Bone marrow (tissue), 2 donors: Measurements from ENCODE around the gene PHF14.

Experiments used
- DNase-seq, 2 donors: peaks; one replicate each; lab custom pipeline; 2025; lab: John Stamatoyannopoulos, UW

The PHF14 gene

DNA sequence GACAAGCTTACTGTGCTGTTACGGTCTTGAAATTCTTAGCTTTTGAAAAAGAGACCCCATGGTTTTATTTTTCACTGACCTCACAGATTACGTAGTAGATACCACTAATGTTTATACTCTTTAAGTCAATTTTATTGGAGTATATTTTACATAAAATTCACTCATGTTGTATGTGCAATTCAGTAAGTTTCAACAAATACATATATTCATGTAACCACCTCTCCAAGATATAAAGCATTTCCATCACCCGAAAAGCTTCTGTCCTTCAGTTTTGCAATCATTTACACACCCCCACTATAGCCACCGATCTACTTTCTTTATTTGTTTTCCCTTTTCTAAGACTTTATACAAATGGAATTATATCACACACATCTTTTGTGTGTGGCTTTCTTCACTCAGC is 199.2 kb downstream of the PHF14 start:
- DNase-seq = no peak

DNA sequence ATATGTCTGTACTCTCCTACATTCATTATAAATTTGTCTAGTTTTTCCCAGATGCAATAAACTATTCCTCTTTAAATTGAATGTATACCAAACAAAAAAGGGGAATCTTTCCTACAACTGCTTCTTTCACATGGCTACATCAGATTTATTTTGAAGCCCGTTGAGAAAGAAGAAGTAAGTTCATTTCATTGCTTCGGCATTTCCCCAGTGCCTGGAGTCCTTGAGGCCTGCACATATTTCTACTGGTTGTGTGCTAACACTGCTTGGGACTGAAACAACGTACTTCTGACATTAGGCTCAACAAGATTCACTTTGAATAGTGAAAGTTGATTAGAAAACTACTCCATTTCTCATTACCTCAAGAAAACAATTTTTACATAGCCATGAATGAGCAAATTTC is 201.7 kb downstream of the PHF14 start:
- no peak for DNase-seq

DNA sequence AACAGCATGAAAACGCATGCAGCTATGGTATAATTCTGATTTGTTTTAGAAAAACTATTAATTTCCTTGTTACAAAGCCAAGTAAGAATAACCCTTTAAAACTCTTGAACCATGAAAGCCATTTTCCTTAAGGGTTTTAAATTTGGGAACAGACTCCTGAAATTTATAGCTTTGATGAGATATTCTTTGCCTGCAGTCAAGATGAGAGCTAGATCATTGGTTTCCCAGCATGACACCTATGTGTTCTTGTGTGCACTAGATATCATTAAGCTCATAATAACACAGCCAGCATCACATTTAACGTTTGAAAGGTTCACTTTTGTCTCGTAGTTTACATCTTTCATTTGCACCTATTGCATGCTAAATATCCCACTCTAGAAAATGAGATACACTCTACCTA is 202.2 kb downstream of the PHF14 start:
- no peak for DNase-seq

DNA sequence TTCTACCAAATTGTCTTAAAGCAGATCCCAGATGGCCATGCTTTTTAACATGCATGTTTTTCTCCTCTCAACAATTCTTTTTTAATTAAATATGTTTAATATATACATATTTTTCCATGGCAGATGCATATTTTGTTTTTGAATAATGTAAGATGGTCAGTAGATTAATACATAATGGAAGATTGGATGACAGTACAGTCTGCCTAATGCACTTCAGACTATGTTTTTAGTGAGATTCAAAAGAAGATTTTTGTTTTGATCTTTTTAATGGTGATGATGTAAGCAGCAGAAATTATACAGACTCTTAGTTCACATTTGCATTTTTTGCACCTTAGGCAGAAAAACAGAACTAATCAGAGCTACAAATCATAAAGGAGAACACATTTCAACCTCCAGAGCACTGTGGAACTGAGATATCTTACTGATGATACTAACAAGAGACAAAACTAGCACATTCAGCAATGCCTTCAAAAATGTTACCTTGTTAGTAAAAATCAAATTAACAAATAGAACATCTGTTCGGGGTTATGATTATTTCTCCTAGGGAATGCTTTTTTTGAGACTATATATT is 203.4 kb downstream of the PHF14 start:
- DNase-seq = no peak

DNA sequence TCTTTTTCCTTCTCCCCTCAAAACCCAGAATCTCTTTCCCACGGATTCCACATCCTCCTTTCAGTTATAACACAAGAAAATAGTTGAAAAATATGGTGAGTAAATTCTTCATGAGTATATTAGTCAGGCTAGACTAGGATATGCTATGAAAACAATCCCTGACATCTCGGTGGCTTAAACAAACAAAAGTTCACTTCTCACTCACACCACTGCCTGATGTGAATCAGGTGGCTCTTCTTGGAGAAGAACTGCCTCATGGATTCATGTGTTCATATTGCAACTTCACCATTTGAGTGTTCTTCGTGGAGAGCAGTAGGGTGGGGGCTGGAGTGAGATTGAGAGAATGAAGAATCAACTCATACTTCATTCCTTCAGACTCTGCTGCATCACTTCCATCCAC is 204.1 kb downstream of the PHF14 start:
- DNase-seq = no peak

DNA sequence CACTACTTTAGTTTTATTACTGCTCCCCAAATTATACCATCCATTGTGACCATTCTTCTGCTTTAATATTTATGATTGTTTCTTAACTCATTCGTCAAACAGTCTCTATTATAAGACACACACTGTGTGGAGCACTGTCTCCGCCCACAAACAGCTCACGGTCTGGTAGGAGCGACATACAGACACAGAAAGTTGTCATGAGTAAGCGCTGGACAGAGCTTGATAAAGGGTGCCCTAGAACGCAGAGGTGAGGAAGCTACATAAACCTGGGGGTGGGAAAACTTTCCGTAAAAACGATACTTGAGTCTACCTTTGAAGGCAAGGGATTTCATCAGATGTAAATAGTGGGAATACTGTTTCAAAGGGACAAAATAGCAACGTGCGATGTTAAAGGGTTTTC is 207.9 kb downstream of the PHF14 start:
- no peak for DNase-seq

DNA sequence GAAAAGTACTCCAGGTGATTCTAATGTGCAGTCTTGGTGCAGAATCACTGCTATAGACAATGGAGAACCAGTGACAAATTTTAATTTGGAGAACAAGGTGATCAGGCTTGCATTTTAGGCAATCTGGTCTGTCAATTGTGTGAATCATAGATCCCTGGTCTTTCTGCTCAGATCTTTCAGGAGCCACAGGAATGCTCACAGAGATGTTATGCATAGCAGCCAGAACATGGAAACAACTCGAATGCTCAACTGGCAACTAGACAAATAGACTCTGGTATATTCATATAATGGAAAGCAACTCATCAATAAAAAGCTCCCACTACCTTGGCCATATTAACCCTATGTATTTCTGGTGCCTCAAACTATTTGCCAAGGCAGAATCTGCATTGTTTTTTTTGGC is 209.1 kb downstream of the PHF14 start:
- no peak for DNase-seq

DNA sequence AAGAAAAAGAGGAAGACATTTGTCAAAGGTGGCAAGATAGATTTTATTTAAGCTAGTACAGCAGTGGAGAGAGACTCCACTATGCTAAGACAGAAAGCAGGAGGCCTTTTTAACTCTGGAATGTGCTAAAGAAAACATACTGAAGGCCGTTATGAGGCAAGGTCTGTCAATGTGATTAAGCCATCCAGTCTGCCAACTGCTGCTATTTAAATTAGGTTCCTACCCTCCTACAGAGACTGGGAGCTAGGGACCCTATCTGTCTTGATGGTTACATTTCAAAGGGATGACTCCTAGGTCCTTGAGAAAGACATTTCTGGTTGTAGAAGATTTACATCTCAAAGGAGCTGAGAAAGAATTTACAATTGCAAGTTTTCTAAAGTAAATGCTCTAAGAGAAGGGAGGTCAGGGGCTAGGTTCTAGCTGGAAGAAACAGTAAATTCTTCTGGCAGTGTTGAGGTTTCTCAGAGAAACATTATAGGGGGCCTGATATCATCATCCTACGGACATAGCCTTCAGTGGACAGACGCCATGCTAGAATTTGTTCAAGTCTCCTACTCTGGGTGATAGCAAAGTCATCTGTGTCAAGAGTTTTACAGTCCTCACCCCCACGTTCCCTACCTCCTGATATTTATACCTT is 211.6 kb downstream of the PHF14 start:
- DNase-seq = no peak

DNA sequence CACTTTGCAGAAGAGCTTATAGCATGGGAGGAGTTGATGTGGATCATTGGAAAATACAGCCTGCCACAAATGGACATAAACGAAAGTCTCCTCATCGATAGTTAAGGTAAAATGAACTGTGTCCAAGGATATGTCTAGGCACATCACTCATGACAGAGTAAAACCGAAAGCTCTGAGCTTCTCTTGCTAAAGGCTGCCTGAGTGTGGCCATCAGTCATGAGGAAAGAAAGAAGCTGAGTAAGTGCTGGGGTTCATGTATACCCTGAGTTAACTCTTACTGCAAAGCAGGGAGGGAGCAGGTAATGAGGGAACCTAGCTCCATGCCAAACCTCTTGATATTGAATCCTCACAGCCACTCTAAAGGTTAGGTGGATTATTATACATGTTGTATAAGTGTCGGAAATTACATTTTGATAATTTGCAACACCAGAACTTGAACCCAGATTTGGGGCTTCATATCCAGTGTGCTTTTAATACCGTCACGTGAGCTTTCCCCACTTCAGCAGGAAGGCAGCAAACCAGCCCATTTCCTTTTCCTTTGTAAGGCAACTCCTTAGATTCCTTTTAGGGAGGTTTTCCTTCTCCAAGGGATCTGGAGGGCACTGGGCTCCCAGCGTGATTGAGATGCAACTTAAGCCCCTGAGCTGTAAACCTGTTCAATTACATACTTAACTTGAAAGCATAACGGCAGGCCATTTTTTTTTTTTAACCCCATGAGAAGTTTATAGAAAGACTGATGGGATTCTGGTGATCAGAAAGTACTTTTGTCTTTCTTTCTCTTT is 215.0 kb downstream of the PHF14 start:
- no peak for DNase-seq

DNA sequence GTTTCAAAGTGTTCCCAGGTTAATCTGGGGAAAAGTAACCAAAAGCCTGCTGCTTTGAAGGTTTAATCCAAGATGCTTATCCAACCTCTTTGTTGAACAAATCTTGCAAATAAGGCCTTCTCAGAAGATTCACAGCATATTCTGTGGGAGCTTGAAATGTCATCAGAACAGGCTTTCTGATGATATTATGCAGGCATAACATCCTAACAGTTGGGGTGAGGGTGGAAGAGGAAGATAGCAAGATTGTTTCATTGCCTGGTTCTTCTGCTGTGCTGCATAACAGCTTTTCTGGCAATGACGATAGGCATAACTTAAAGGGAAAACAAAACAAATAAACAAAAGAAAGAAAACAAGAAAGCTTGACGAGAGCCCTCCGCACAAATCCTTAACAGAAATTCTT is 217.4 kb downstream of the PHF14 start:
- no peak for DNase-seq

DNA sequence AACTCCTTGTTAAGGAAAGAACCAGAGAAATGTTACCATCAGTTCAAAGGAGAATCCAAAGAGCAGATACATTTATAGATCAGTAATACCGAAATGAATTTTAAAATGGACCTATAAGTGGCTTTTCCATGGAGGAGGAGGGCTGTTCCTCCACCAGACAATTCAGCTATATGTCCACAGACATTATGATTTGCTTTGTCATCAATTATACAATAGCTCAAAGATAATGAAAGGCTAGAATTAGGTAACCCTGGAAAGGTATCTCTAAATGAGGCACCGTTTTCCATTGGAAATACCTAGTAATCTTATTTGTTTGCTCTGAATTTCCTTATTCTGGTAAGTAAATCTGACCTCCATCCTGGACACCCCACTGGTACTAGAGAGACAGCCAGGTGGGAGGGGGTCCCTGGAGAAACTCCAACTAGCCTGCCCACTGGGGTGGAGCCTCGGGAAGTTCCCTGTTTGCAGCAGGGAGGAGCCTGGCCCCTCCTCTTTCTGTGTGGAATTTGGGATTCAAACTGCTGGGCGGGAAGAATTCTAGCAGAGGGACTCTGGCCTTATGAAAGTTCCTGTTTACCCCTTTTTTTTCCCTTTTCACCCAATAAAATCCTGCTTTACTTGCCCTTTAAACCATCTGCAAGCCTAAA is 218.0 kb downstream of the PHF14 start:
- no peak for DNase-seq

DNA sequence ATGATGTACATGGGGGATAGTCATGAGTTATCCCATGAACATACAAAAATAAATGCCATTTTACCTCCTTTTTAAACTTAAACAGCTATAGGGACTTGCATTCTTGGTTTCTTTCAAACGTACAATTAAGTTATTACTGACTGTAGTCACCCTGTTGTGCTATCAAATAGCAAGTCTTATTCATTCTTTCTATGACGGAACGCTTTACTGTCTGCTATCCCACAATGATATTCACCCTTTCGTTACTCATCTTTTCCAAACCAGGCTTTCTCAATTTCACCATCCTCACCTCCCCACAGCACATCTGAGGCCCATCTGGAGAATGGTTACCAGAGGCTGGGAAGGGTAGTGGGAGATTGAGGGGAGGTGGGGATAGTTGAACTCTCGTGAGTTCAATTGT is 218.8 kb downstream of the PHF14 start:
- DNase-seq = no peak

DNA sequence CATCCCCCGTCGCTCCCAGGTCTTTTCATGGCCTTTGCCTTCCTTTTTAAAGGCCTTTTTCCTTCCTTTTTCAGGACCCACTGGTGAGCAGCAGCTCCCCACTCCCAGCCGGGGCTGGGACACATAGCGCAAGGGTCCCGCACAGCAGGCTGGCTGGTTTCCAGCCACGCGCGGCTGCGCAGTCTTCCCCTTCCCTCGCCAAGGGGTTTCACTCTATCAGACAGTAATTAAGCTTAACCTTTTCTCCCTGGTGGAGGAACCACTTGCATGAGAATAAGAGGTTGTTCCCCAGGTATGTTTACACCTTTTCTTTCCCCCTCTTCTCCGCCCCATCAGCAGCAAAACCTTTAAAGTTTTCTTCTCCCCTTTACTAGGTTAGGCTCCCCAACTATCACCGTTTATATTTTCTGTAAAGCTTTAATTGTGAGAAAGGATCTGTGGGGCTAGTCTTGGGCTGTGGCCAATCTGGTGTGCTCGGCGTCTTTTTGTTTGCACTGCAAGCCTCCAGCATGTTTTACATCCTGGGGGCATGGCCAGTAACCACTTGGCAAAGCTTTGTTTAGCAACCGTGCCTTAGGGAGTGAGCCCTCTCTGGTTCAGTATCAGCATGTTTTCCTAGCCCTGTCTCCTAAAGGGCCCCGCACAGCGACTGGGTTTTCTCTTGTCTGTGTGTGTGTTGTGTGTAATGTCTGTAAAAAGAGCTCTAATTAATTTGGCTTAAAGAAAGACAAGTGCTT is 219.6 kb downstream of the PHF14 start:
- DNase-seq = no peak

DNA sequence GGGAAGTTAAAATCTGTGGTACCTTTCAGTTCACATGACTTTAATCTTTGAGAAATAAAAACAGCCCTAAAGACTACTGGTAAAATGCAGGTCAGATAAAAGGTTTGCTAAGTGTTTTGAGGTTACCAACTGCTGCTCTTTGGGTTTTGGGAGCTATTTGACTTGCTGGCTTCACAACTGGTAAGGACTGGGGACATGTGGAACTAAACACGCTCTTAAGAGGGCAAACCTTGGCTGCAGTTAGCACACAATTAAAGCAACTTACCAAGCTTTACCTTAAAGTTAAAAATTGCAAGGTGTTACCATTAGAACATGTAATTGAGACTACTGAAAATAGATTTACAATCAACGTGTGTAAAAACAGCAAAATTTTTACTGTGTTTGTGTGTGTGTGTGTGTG is 220.2 kb downstream of the PHF14 start:
- no peak for DNase-seq

DNA sequence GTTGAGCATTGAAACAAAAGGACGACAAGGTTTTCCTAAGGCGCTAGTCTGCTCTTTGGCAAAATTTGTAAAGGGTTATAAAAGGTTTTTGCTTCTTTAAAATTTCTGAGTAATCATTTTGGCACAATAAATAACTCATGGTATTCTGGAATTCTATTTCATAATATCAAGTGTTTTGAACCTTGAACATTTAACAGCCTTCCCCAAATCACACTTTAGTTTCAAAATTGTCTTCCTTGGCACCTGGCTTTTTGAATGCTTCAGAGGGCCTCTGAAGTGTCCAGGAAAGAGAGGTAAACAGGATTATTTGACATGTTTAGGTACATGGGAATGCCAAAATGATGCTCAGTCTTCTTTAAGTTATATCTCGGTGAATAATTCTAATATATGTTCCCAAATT is 220.8 kb downstream of the PHF14 start:
- DNase-seq = no peak

DNA sequence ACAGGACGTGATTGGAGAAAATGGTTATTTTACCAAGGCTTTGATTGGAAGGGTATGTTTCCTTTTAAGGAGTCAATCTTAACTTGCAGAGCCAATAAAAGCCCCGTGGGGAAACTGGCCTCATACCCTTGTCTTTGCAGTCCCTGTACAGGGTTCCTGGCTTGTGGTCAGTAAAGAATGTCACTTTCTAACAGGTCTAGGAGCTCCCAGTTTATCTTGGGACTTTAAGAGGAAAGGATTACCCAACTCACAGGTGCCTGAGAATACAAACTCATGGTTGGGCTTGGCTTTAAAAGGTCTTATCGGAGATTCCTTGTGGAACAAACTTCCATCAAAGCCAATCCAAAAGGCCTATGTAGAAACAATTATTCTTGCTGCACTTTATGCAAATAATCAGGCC is 221.8 kb downstream of the PHF14 start:
- DNase-seq = no peak

DNA sequence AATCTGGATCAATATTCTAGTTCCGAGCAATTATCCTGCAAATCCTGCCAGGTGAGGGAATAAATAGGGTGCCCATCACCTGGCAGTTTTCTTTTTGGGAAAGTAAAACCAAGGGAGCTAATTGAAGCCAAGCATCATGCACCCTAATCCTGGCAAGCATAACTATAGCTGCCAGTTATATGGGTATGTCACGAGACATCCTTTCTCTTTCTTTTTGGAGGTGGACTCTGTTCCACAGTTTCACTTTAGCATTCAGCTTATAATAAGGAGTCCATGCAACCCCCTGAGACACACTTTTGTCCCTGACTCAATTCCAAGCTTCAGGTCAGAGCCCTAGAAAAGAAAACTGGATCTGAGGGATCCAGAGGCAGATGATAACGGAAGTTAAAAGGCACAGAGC is 222.5 kb downstream of the PHF14 start:
- DNase-seq = no peak

DNA sequence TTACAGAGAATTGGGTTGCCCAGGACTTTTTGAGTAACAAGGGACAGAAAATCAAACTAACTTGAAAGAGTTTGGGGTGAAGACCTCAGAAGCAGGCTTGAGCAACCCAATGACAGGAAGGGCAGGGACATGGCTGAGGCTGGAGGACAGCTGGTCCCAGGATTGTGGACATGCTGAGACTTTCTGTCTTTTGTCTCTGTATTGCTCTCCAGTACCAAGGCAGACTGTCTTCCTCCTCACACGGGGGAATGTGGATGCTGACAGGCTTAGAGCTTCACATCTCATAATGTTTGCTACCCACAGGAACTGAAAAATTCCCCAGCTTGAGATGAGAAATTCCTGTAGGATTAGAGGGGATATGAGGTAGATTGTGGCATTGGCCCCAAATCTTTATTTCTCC is 229.6 kb downstream of the PHF14 start:
- DNase-seq = no peak

DNA sequence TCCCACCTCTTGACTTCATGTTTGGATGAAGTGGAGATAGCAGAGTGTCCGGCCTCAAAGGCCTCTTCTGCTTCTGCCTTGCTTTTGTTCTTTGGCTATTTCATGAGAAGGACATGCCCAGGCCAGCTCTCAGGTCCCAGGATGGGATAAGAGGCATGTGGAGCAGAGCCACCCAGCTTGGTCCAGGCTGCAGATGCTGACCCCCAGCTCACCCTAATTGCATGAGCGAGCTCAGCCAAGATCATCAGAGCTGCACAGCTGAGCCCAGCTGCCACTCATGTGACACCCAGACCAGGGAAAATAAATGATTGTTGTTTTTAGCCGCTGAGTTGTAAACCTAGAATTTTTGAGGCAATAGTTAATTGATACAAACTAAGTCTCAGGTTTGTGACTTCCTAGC is 230.0 kb downstream of the PHF14 start:
- DNase-seq = no peak

DNA sequence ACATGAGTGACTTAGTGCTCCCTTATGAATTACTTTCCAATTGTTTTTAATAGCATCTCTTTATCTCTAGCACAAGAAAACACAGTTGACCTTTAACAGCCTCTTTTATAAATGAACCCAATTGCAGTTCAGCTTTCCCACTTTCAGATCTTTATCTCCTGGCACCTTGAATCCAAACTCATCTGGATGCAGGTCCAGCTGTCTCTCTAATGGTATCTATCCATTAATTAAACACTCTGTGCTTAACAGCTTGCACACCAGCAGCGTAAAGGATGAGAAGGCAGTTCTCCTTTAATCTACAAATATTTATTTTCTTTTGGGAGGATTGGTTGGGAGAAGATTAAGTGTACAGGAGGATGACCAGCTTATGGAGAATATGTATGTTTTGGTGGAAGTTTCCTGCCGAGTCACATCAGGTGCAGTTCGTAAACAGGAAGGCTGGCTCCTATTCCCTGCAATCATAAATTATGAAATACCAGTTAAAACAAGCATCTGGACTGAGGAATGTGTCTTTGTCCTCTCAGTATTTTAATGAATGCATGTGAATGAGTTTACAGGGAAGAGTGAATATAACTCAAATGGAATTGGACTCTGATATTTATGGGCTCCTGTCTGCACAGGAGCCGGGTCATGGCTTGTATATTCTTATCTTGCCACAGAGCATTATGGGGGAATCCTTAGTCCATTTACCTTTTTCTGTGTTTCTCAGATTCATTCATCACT is 232.7 kb downstream of the PHF14 start:
- DNase-seq = no peak

DNA sequence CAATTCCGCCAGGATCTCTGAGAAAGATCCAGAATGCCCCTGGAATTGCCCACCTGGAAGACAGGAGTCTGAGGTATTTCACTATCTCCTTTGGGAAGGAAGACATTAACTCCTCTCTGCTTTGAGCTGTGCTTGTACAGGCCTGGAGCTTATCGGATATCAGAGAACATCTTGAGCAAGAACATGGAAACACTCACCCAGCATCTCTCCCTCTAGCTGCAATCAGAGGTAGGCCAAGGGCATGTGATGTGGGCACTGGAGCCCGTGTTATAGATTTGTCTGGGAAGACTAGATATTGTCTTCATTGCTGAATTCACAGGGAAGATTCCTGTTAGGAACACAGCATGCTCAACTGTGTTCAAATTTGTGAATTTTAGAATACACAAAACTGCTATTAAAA is 233.9 kb downstream of the PHF14 start:
- DNase-seq = no peak
